CD4-positive, CD25-positive, alpha-beta regulatory T cell (primary cell): ENCODE data around the gene SLC35E1. TPM values are rescaled to one million over a fixed set of nuclear protein-coding genes. Genes with fewer than 3 reads are reported as not detected.

Experiments
- ATAC-seq, 2 donors: fragments of 150-1000 bp; cut with Tn5 transposase; one replicate each; pipeline ENCODE4 v1.10.0; 2021; ENCODE audit warnings: low read depth in 2 of 2, moderate number of reproducible peaks in 2 of 2, moderate library complexity in 1 of 2
- DNase-seq, 3 donors: peaks; one replicate each; pipeline versions ENCODE4 v3.0.0 to v3.0.0-alpha.2; 2012 to 2022; ENCODE audit warnings: mixed read lengths in 1 of 3
- H3K27ac ChIP-seq: one replicate; pipeline ENCODE4 v1.7.0; 2013; ENCODE audit warnings: mild to moderate bottlenecking, low read length; ENCODE audit not compliant: insufficient read depth, poor library complexity, severe bottlenecking
- H3K27me3 ChIP-seq: one replicate; pipeline ENCODE4 v1.7.0; 2013; ENCODE audit warnings: low read length; ENCODE audit not compliant: control insufficient read depth, insufficient read depth
- H3K36me3 ChIP-seq: one replicate; pipeline ENCODE4 v1.7.0; 2013; ENCODE audit warnings: mild to moderate bottlenecking, low read length, moderate library complexity; ENCODE audit not compliant: control insufficient read depth, insufficient read depth
- H3K4me1 ChIP-seq: 2 replicates; pipeline ENCODE4 v1.7.0; 2013; ENCODE audit warnings: mild to moderate bottlenecking, low read length; ENCODE audit not compliant: insufficient read depth, control insufficient read depth, poor library complexity, severe bottlenecking
- H3K4me3 ChIP-seq: one replicate; pipeline ENCODE4 v1.7.0; 2013; ENCODE audit warnings: low read depth, mild to moderate bottlenecking, low read length, moderate library complexity
- H3K9me3 ChIP-seq, 2 experiments: 1 replicate in 1 of 2; 2 replicates in 1 of 2; pipeline ENCODE4 v1.7.0; 2013; ENCODE audit warnings: low read length in 2 of 2, mild to moderate bottlenecking in 1 of 2, moderate library complexity in 1 of 2; ENCODE audit not compliant: control insufficient read depth in 2 of 2
- H3K27ac Mint-ChIP-seq, 3 donors: one replicate each; pipeline ENCODE4 v1.8.0; 2020 to 2022; ENCODE audit warnings: mild to moderate bottlenecking in 3 of 3, mixed read lengths in 3 of 3, moderate library complexity in 2 of 3
- H3K27me3 Mint-ChIP-seq: one replicate; pipeline ENCODE4 v1.8.0; 2022; ENCODE audit warnings: mild to moderate bottlenecking, mixed read lengths
- H3K36me3 Mint-ChIP-seq: one replicate; pipeline ENCODE4 v1.8.0; 2020; ENCODE audit warnings: mixed read lengths
- H3K4me1 Mint-ChIP-seq, 4 donors: one replicate each; pipeline ENCODE4 v1.8.0; 2020 to 2022; ENCODE audit warnings: mixed read lengths in 4 of 4, mild to moderate bottlenecking in 1 of 4
- H3K4me3 Mint-ChIP-seq, 4 donors: one replicate each; pipeline ENCODE4 v1.8.0; 2020 to 2022; ENCODE audit warnings: mild to moderate bottlenecking in 4 of 4, mixed read lengths in 4 of 4, moderate library complexity in 3 of 4
- H3K9me3 Mint-ChIP-seq, 7 donors: one replicate each; pipeline ENCODE4 v1.8.0; 2020 to 2022; ENCODE audit warnings: mixed read lengths in 7 of 7, mild to moderate bottlenecking in 3 of 7, moderate library complexity in 2 of 7
- polyA plus RNA-seq, 4 donors: library from polyadenylated mRNA; unstranded; fragments of 300-500 nt; fragmentation: Illumina TruSeq; gene quantifications; one replicate each; pipeline ENCODE4 v1.2.3, GENCODE V29; 2021
- total RNA-seq: library from RNA; stranded (reverse); gene quantifications from one replicate; pipeline ENCODE4 v1.2.3, GENCODE V29; 2022

The SLC35E1 gene
- total and polyA plus RNA-seq, 5 donors from 2014 or later: 19.0 to 93.1 (median 28.2) TPM

DNA sequence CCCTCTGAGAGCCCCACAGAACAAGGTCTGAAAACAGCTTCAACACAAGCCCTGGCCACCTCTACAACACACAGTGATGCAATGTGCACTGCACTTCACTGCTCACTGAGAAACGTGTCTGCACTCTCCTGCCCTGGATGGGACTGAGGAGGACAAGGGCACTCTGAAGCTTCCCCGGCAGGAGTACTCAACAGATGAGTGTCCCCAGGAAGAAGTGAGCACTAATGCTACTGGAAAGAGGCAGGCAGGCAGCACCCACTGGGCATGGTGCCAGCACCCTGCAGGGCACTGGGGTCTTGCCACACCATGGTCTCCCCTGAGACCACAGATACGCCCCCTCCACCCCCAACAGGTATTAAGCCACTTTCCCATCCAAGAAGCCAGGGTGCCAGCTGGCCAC lies 17.7 kb upstream of the SLC35E1 start:
- Histone ChIP-seq H3K4me3 (no peak overlapping the region), H3K4me1 (peaks cover 82% of the 10 kb centered on the region), H3K36me3 (no peaks in the 10 kb centered on the region), H3K27me3 (no peaks in the 10 kb centered on the region), H3K9me3 (no peaks in the 10 kb centered on the region), H3K27ac (peak overlapping the region; percentile 44)
- Mint-ChIP-seq H3K27me3 (no peaks in the 10 kb centered on the region), H3K36me3 (no peaks in the 10 kb centered on the region), H3K4me1 (peaks cover 32 to 94% (median 70%) of the 10 kb centered on the region in 4 donors), H3K4me3 (peak overlapping the region in 2 of 4 donors; percentile 63 to 66), H3K9me3 (peaks cover 0 to 2% (median 0%) of the 10 kb centered on the region in 7 donors), H3K27ac (peak overlapping the region; percentile 86 to 98 (median 95))
- DNase-seq: no peak
- ATAC-seq: no peak

DNA sequence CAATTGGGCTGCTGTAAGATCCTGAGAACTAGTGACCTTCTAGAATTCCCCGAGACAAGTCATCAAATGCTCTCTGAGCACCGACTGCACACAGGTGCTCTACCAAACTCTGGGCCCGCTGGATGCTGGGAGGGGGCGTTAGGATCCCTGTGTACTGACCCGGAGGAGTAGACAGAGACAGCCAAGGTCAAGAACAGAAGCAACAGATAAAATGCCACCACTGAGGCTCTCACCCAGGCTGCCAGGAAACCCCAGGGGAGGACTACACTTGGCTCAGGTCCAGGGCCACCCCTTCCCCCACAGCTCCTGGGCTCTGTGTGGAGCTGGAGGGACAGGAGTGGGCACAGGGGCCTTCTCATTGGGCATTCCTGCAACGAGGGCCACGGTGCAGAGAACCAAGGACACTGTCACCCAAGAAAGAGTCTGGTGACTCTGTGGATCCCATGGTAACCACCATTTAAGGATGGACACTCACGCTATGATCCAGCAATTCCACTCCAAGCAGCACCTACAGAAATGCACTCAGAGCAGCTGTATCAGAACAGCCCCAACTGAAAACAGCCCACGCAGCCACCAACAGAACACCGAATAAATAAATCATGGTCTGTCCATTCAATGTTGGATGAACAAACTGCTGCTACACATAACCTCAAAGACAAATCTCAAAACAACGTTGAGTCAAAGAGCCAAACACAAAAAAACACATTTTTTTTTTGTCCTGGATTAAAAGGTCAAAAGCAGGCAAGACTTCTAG lies 16.8 kb upstream of the SLC35E1 start:
- DNase-seq (no peak), ATAC-seq (no peak)
- no peak overlapping the region for H3K4me3 ChIP-seq
- H3K9me3 ChIP-seq: no peaks in the 10 kb centered on the region
- H3K4me1 ChIP-seq: peaks cover 81% of the 10 kb centered on the region
- Mint-ChIP-seq H3K27ac (peak overlapping the region; percentile 95 to 99 (median 98)), H3K4me1 (peaks cover 24 to 94% (median 69%) of the 10 kb centered on the region in 4 donors), H3K4me3 (peak overlapping the region; percentile 82 to 94 (median 88)), H3K9me3 (peaks cover 0 to 2% (median 0%) of the 10 kb centered on the region in 7 donors), H3K27me3 (peaks cover 4% of the 10 kb centered on the region), H3K36me3 (no peaks in the 10 kb centered on the region)
- peak overlapping the region; percentile 87 for H3K27ac ChIP-seq
- H3K27me3 ChIP-seq: no peaks in the 10 kb centered on the region
- H3K36me3 ChIP-seq: no peaks in the 10 kb centered on the region

DNA sequence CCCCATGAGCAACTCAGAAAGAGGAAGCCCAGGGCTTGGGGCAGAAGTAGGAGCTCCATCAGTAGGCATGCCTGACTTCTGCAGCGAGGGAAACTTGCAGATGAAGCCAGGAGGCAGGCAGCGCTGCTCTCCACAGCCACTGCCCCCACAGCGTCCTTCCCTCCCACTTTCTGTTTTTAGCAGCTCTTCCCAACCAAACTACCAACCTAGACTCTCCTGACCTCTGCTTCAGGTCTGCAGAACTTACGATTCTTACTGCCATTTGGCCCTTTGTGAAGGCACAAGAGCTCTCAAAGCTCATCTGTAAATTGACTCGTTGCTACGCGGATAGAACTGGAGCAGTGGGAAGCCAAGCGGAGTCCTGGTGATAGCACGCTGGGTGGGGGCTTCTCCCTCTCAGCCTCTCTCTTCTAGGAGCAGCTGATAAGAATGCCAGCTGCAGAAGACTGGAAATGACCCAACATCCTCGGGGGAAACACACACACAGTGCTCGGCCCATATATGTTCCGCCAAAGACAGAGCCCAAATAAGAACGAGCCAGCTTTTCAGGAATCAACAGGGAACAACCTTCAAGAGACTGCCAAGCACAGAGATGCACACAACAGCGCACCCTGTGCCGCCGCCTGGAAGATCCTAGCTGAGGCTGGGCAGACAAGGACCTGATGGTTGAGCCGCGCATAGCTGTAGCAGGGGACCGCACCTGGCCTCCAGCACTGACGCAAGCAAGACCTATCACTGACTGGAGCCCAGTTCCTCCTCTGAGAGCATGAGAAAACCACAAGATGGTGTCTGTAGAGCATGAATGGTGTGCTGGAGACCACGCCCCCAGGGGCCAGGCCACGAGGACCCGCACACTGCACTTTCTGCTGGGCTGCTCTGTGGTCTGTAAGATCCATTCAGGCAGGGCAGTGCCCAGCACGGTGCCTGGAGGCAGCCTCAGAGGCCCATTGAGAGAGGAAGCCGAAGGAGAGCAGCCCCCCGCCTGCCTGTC lies 15.9 kb upstream of the SLC35E1 start:
- DNase-seq (peak; percentile 69 to 85 (median 78)), ATAC-seq (peak; percentile 60 to 67)
- Histone ChIP-seq H3K27ac (peak overlapping the region; percentile 87), H3K4me3 (peak overlapping the region; percentile 78), H3K27me3 (no peaks in the 10 kb centered on the region), H3K9me3 (no peaks in the 10 kb centered on the region), H3K36me3 (no peaks in the 10 kb centered on the region), H3K4me1 (peaks cover 81% of the 10 kb centered on the region)
- Mint-ChIP-seq H3K36me3 (no peaks in the 10 kb centered on the region), H3K4me3 (peak overlapping the region; percentile 82 to 94 (median 88)), H3K4me1 (peaks cover 20 to 94% (median 67%) of the 10 kb centered on the region in 4 donors), H3K27ac (peak overlapping the region; percentile 95 to 99 (median 98)), H3K27me3 (peaks cover 4% of the 10 kb centered on the region), H3K9me3 (no peaks in the 10 kb centered on the region)

DNA sequence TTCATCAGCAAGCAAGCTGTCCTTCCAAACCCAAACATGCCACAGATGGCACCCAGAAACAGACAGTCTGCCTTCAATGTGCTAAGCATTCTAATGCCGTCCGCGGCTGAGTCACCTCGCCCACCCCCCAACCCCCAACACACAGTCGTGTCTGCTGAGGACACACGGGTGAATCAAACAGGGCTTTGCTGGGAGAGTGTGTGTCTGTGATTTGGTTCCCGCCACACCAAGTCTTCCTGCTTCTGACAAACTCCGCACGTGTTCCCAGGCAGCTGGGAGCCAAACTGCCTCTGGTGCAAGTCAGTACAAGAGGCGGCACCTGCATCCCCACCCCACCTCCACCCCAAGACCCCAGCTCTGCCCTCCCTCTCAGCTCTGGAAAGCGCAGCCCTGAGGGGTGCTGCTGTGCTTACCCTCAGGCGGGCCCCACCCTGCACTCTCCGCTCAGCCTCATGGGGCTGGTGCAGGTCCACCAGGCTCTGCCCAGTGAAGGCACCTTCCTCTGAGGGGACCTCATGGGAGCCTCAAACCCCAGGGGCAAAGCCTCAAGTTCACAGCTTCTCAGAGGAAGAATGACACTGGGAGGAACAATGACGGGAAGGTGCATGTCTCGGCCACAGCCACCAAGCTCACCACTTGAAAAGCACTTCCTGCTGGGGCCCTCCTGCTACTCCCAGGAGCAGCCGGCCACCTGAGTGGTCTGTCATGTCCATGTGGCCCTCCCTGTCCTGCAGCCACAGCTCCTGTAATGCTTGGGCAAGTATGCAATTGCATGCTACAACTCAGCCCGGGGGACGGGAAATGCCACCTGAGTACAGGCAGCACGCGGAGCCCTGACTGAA lies 15.0 kb upstream of the SLC35E1 start:
- peak; percentile 55 to 82 (median 56) for DNase-seq
- H3K4me1 Mint-ChIP-seq: peaks cover 20 to 92% (median 66%) of the 10 kb centered on the region in 4 donors
- Histone ChIP-seq H3K27me3 (no peaks in the 10 kb centered on the region), H3K27ac (peak overlapping the region; percentile 87), H3K9me3 (no peaks in the 10 kb centered on the region), H3K4me3 (peak overlapping the region; percentile 78), H3K4me1 (peaks cover 81% of the 10 kb centered on the region), H3K36me3 (no peaks in the 10 kb centered on the region)
- peak overlapping the region; percentile 95 to 99 (median 98) for H3K27ac Mint-ChIP-seq
- peaks cover 4% of the 10 kb centered on the region for H3K27me3 Mint-ChIP-seq
- H3K36me3 Mint-ChIP-seq: no peaks in the 10 kb centered on the region
- ATAC-seq: peak; percentile 44 to 52
- H3K4me3 Mint-ChIP-seq: peak overlapping the region; percentile 82 to 94 (median 88)
- H3K9me3 Mint-ChIP-seq: no peaks in the 10 kb centered on the region

DNA sequence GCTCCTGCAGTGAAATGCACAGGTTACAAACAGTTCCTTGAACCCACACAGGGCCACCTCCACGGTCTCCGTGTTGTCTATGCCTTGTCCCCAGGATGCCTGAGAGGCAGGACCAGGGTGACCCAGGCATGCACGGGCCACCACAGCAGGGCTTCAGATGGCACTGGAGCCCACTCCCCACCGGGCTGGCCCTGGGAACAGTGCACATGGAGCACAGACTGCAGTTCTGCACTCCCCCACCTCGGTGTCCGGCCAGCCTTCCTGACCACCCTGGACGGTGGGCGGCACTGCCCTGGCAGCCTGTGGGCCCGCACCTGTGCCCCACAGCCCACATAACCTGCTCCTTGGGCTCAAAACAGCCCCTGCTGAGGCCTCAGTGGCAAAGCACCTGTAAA lies 14.3 kb upstream of the SLC35E1 start:
- Histone ChIP-seq H3K4me1 (peaks cover 77% of the 10 kb centered on the region), H3K9me3 (no peaks in the 10 kb centered on the region), H3K27me3 (no peaks in the 10 kb centered on the region), H3K27ac (peak overlapping the region; percentile 87), H3K4me3 (peak overlapping the region; percentile 59), H3K36me3 (no peaks in the 10 kb centered on the region)
- peaks cover 4% of the 10 kb centered on the region for H3K27me3 Mint-ChIP-seq
- H3K36me3 Mint-ChIP-seq: no peaks in the 10 kb centered on the region
- ATAC-seq: no peak
- peak overlapping the region; percentile 82 to 94 (median 88) for H3K4me3 Mint-ChIP-seq
- peaks cover 20 to 92% (median 69%) of the 10 kb centered on the region in 4 donors for H3K4me1 Mint-ChIP-seq
- H3K27ac Mint-ChIP-seq: peak overlapping the region; percentile 95 to 99 (median 98)
- no peaks in the 10 kb centered on the region for H3K9me3 Mint-ChIP-seq
- peak in 1 of 3 donors; percentile 23 for DNase-seq

DNA sequence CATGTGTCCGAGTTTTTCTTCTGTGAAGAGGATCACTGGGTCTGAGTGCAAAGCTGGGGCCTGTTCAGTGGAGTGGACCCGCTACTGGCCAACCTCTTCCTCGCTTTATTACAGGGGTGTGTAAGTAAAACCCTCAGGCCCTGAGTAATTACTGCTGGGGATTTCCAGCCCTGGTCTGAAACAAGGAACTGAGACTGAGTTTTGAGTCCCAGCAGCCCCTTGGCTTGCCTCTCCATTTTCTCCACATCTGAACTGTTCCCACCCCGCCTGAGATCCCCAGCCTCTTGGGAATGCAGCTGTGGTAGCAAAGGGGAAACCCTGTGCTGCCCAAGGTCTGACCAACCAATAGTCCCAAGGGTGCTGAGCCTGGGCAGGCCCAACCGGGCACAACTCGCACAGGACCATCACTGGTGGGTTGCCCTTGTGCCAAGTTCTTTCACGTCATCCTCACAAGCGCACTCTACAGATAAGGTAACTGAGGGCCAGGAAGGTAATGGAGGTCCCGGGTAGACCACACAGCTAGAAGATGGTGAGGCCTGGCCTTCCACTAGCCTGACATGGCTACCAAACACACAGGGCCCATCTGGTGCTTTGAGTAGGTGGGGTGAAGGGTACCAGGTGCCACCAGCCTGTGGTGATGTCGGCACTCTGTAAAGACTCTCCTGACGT lies 13.7 kb upstream of the SLC35E1 start:
- DNase-seq (peak in 1 of 3 donors; percentile 27), ATAC-seq (no peak)
- Mint-ChIP-seq H3K36me3 (no peaks in the 10 kb centered on the region), H3K9me3 (no peaks in the 10 kb centered on the region), H3K27me3 (peaks cover 4% of the 10 kb centered on the region), H3K4me1 (peaks cover 20 to 92% (median 68%) of the 10 kb centered on the region in 4 donors), H3K27ac (peak overlapping the region; percentile 95 to 99 (median 98)), H3K4me3 (peak overlapping the region; percentile 82 to 90 (median 84))
- Histone ChIP-seq H3K4me3 (peak overlapping the region; percentile 59), H3K36me3 (peaks cover 5% of the 10 kb centered on the region), H3K27ac (peak overlapping the region; percentile 87), H3K4me1 (peaks cover 74% of the 10 kb centered on the region), H3K27me3 (no peaks in the 10 kb centered on the region), H3K9me3 (no peaks in the 10 kb centered on the region)
